ENCODE results near the gene KLHL33.
"Not testable (repeated sequence)": the region's sequence is repeated elsewhere in the genome, so short reads cannot be mapped to it uniquely, and the experiment has no call there.

The KLHL33 gene

DNA sequence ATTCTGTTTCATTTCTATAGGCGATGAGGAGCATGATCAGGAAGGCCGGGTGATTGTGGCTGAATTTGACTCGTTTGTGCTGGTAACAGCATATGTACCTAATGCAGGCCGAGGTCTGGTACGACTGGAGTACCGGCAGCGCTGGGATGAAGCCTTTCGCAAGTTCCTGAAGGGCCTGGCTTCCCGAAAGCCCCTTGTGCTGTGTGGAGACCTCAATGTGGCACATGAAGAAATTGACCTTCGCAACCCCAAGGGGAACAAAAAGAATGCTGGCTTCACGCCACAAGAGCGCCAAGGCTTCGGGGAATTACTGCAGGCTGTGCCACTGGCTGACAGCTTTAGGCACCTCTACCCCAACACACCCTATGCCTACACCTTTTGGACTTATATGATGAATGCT is 21.0 kb upstream of the KLHL33 start:
- no peak for DNase-seq (ENCODE audit: extremely low read depth, low read depth)
- no peak for TF ChIP-seq CTCF (IDR thresholded peaks at IDR 0.05; ENCODE audit: low read depth, low read length)

DNA sequence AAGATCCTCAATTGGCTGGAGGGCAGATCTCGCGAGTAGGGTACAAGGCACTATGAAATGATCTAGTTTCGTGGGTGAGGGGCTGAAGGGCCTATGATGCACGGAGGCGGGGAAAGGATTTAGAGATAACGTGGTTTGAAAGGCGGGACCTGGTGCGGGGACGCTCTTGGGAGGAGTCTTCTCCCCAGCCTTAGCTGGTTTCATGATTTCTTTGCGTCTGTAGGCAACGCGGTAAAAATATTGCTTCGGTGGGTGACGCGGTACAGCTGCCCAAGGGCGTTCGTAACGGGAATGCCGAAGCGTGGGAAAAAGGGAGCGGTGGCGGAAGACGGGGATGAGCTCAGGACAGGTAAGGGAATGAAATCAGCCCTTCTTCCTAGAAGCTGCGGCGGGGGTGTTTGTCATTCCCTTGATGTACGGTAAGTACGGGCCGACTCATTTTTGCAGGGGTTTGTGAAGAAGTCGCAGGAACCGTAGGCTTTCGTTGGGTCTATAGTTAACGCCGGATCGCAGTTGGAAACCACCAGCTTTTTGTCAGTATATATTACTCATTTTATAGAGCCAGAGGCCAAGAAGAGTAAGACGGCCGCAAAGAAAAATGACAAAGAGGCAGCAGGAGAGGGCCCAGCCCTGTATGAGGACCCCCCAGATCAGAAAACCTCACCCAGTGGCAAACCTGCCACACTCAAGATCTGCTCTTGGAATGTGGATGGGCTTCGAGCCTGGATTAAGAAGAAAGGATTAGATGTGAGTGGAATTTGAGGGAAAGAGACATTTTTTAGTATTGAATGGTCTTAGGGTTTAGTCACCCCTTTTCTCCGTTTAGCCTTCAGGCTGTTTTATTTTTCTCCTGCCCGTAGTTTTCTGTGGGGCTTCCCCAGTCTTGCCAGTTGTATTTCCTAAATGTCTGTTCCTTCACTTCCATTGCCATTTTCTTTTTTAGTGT is 19.7 kb upstream of the KLHL33 start:
- peak; percentile 61 for DNase-seq (ENCODE audit: extremely low read depth, low read depth)
- TF ChIP-seq CTCF (IDR thresholded peaks at IDR 0.05; ENCODE audit: low read depth, low read length): no peak

- DNase-seq (ENCODE audit: extremely low read depth, low read depth): peak; percentile 98
Observed at GRCh38 chr14:20454516-20455354, 18.8 kb upstream of the KLHL33 start, which contains the start of the genes APEX1 and OSGEP. TSS of gene APEX1 (plus strand) at chr14:20455226. CDS start at chr14:20455646, 420 bp downstream. TSS of gene OSGEP (minus strand) at chr14:20454812. CDS start at chr14:20454683, 129 bp downstream.

DNA sequence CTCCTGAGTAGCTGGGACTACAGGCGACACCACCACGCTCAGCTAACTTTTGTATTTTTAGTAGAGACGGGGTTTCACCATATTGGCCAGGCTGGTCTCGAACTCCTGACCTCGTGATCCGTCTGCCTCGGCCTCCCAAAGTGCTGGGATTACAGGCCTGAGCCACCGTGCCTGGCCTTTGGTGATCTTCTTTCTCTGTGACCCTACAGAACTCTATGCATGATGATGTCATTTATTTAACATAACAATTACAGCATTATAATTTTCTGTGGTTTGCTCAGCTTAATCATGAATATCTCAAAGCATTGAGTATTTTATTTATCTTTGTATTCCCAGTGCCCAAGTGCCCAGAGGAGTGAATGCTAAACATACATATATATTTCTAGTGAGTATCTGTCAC is 16.9 kb upstream of the KLHL33 start:
- DNase-seq (ENCODE audit: extremely low read depth, low read depth): not testable (repeated sequence)

More at GRCh38 chr14:20454516-20455354, 18.8 kb upstream of the KLHL33 start, which contains the start of the genes APEX1 and OSGEP:
- no peak for TF ChIP-seq CTCF (IDR thresholded peaks at IDR 0.05; ENCODE audit: low read depth, low read length)

- no peak for TF ChIP-seq CTCF (IDR thresholded peaks at IDR 0.05; ENCODE audit: low read depth, low read length)
- no peak for DNase-seq (ENCODE audit: extremely low read depth, low read depth)
Observed at GRCh38 chr14:20446889-20447288, 10.9 kb upstream of the KLHL33 start.

GRCh38 chr14:20443650-20444049 is 7.7 kb upstream of the KLHL33 start:
- not testable (repeated sequence) for DNase-seq (ENCODE audit: extremely low read depth, low read depth)

GRCh38 chr14:20441461-20441860 is 5.5 kb upstream of the KLHL33 start:
- no peak for TF ChIP-seq CTCF (IDR thresholded peaks at IDR 0.05; ENCODE audit: low read depth, low read length)
- DNase-seq (ENCODE audit: extremely low read depth, low read depth): no peak

- DNase-seq (ENCODE audit: extremely low read depth, low read depth): no peak
- TF ChIP-seq CTCF (IDR thresholded peaks at IDR 0.05; ENCODE audit: low read depth, low read length): no peak
Observed at GRCh38 chr14:20440882-20441281, 4.9 kb upstream of the KLHL33 start.
